Measurements from ENCODE around the gene KSR1. TPM values are rescaled to one million over a fixed set of nuclear protein-coding genes. Genes with fewer than 3 reads are reported as not detected.

The KSR1 gene
- total RNA-seq, 1 experiment from 2014 or later: 19.1 TPM

GRCh38 chr17:27541301-27542023 lies 85.2 kb downstream of the KSR1 start:
- Histone ChIP-seq H3K9me3 (ENCODE audit: insufficient read depth, low read depth) (no peaks in the 10 kb centered on the region), H3F3A (ENCODE audit: insufficient read depth, low read depth) (no peaks in the 10 kb centered on the region), H4K20me1 (ENCODE audit: insufficient read depth) (no peaks in the 10 kb centered on the region; the same call in 1 of the 2 replicates), H3K36me3 (ENCODE audit: low read depth) (no peaks in the 10 kb centered on the region), H3K27ac (no peak overlapping the region), H3K4me3 (no peak overlapping the region), H3K4me1 (replicated peaks; ENCODE audit: insufficient read depth) (no peaks in the 10 kb centered on the region), H3K79me2 (ENCODE audit: low read depth) (no peaks in the 10 kb centered on the region), H2AFZ (no peak overlapping the region), H3K4me2 (no peak overlapping the region), H3K27me3 (ENCODE audit: insufficient read depth, low read depth) (no peaks in the 10 kb centered on the region), H3K9me2 (ENCODE audit: insufficient read depth) (no peaks in the 10 kb centered on the region)
- no peak for TF ChIP-seq CTCF (conservative IDR thresholded peaks at IDR 0.05)
- no peak for TF ChIP-seq EZH2 (IDR thresholded peaks at IDR 0.05; ENCODE audit: low read depth)
- CTCF ChIA-PET: no interaction called here
- intact Hi-C loops (cut with micrococcal nuclease; ENCODE audit: unreplicated experiment): no loop called here
- BruUV-seq (replicated peaks): no TSS peak
- DNase-seq: no peak
- POLR2A ChIA-PET (ENCODE audit: unreplicated experiment): no interaction called here

GRCh38 chr17:27542841-27543463 lies 86.7 kb downstream of the KSR1 start:
- Histone ChIP-seq H3K4me1 (replicated peaks; ENCODE audit: insufficient read depth) (peaks cover 6% of the 10 kb centered on the region; the same call in 1 of the 2 replicates), H3K9me3 (ENCODE audit: insufficient read depth, low read depth) (no peaks in the 10 kb centered on the region), H3K4me3 (no peak overlapping the region), H4K20me1 (ENCODE audit: insufficient read depth) (no peaks in the 10 kb centered on the region; the same call in 1 of the 2 replicates), H3K79me2 (ENCODE audit: low read depth) (no peaks in the 10 kb centered on the region), H3K27ac (no peak overlapping the region), H3K9me2 (ENCODE audit: insufficient read depth) (no peaks in the 10 kb centered on the region), H3F3A (ENCODE audit: insufficient read depth, low read depth) (no peaks in the 10 kb centered on the region), H3K27me3 (ENCODE audit: insufficient read depth, low read depth) (no peaks in the 10 kb centered on the region), H3K4me2 (no peak overlapping the region), H3K36me3 (ENCODE audit: low read depth) (no peaks in the 10 kb centered on the region), H2AFZ (no peak overlapping the region)
- DNase-seq: no peak
- ChIA-PET CTCF (no interaction called here), POLR2A (ENCODE audit: unreplicated experiment) (no interaction called here)
- intact Hi-C loops (cut with micrococcal nuclease; ENCODE audit: unreplicated experiment): no loop called here
- BruUV-seq (replicated peaks): no TSS peak
- TF ChIP-seq EZH2 (IDR thresholded peaks at IDR 0.05; ENCODE audit: low read depth): no peak

- no peaks in the 10 kb centered on the region for H3F3A ChIP-seq (ENCODE audit: insufficient read depth, low read depth)
- no peaks in the 10 kb centered on the region for H3K9me2 ChIP-seq (ENCODE audit: insufficient read depth)
- ChIA-PET POLR2A (ENCODE audit: unreplicated experiment) (no interaction called here), CTCF (no interaction called here)
- H3K4me1 ChIP-seq (replicated peaks; ENCODE audit: insufficient read depth): peaks cover 6% of the 10 kb centered on the region; the same call in 1 of the 2 replicates
- no peak for DNase-seq
- H3K4me2 ChIP-seq: no peak overlapping the region
- H4K20me1 ChIP-seq (ENCODE audit: insufficient read depth): no peaks in the 10 kb centered on the region; the same call in 1 of the 2 replicates
- TF ChIP-seq CTCF (conservative IDR thresholded peaks at IDR 0.05): no peak
- no peak for TF ChIP-seq EZH2 (IDR thresholded peaks at IDR 0.05; ENCODE audit: low read depth)
- no peaks in the 10 kb centered on the region for H3K27me3 ChIP-seq (ENCODE audit: insufficient read depth, low read depth)
- no TSS peak for BruUV-seq (replicated peaks)
- H3K27ac ChIP-seq: no peak overlapping the region
- no peaks in the 10 kb centered on the region for H3K79me2 ChIP-seq (ENCODE audit: low read depth)
- no peak overlapping the region for H2AFZ ChIP-seq
- no peaks in the 10 kb centered on the region for H3K36me3 ChIP-seq (ENCODE audit: low read depth)
- H3K4me3 ChIP-seq: no peak overlapping the region
- intact Hi-C loops (cut with micrococcal nuclease; ENCODE audit: unreplicated experiment): no loop called here
- H3K9me3 ChIP-seq (ENCODE audit: insufficient read depth, low read depth): no peaks in the 10 kb centered on the region
Measured at GRCh38 chr17:27543464-27543856, 87.2 kb downstream of the KSR1 start.
